ENCODE data around the gene HNRNPH2.

GRCh38 chrX:101362757-101363156 lies 45.3 kb upstream of the HNRNPH2 start:
- no peak for TF ChIP-seq TAF1 (IDR thresholded peaks at IDR 0.05; ENCODE audit: borderline replicate concordance, low read depth, low read length)
- TF ChIP-seq POLR2AphosphoS5 (IDR thresholded peaks at IDR 0.05; ENCODE audit: low read depth, low read length), result no peak

Data from GM12892 (cell line).